HG03521 (cell line): ENCODE data around the gene PTPRG.
"Not testable (repeated sequence)": the region's sequence is repeated elsewhere in the genome, so short reads cannot be mapped to it uniquely, and the experiment has no call there.

Experiments
- ATAC-seq: cut with Tn5 transposase; IDR thresholded peaks from one replicate; pipeline ENCODE4 v1.9.1; 2021; ENCODE audit warnings: mild to moderate bottlenecking, moderate library complexity; ENCODE audit not compliant: unreplicated experiment

Gene PTPRG

DNA sequence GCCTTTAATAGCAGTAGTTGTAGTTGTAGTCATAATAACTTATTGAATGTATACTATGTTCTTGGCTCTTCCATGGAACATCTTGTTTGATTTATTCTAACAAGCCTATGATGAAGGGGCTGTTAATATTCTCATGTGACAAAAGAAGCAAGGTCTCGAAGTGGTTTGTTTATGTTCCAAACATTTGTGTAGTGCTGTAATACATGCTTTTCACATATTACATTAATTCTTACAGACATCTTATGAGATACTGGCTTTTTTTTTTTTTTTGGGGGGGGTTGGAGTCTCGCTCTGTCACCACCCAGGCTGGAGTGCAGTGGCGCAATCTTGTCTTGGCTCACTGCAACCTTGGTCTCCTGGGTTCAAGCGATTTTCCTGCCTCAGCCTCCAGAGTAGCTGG lies 252.3 kb downstream of the PTPRG start:
- ATAC-seq = no peak

- no peak for ATAC-seq
Observed at GRCh38 chr3:61814674-61815073, 253.3 kb downstream of the PTPRG start.

DNA sequence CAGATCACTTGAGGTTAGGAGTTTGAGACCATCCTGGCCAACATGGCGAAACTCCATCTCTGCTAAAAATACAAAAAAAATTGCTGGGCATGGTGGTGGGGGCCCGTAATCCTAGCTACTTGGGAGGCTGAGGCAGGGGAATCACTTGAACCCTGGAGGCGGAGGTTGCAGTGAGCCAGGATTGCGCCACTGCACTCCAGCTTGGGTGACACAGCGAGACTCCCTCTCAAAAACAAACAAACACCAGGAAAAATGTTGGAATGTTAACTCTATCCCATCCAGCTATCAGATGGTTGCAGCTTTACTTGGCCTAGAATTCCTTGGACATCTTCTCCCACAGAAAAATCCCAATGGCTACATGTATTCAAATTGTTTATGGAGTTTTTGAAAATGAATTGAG lies 254.9 kb downstream of the PTPRG start:
- ATAC-seq = not testable (repeated sequence)

GRCh38 chr3:61819861-61820260 lies 258.5 kb downstream of the PTPRG start:
- ATAC-seq = no peak

DNA sequence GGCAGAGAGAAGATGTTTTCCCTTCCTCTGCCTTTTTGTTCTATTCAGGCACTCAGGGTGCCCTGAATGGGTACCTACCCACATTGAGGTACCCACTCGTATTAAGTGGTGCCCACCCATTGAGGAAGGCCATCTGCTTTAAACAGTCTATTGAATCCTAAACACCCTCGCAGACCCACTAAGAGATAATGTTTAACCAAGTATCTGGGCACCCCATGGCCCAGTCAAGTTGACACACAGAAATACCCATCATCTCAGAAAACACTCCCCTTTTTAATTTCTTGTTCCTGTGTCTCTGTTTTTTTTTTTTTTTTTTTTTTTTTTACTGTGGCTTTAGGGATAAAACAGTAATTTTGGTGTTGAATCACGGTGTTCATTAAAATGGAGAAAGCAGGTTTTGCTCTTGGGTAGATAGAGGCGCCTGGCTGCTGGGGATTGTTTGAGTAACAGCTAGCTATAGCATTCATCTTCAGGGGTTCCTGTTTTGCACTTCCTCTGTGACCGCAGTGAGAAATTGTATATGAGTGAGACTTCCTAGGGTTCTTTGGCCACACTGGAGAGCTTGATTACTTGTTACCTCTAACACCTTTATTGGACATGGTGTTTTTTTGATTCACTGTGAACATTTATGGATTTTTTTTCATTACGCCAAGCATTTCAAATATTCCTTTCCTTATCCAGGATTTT lies 259.1 kb downstream of the PTPRG start:
- no peak for ATAC-seq

- no peak for ATAC-seq
Observed at GRCh38 chr3:61821823-61822251, 260.5 kb downstream of the PTPRG start.

- ATAC-seq = no peak
Observed at GRCh38 chr3:61822588-61822987, 261.2 kb downstream of the PTPRG start.

GRCh38 chr3:61824553-61825135 lies 263.3 kb downstream of the PTPRG start:
- ATAC-seq = no peak

DNA sequence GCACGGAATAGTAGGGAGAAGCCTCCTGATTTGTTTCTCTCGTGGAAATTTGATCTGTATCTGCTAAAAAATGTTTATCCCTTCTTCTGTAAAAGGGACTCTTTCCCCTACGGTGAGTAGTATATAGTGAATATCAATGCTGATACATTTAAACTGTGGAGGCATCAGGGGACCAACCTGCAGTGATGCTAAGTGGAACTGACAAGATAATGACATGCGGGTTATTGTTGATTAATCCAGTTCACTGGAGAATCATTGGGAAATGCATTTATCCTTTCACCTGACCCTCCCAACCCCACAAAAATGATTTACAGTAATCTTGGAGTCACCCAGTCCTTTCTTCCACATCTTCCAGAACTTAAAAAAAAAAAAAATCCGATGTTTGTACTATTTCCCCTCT lies 264.8 kb downstream of the PTPRG start:
- ATAC-seq = no peak

- ATAC-seq = no peak
Observed at GRCh38 chr3:61828184-61828874, 267.0 kb downstream of the PTPRG start.

DNA sequence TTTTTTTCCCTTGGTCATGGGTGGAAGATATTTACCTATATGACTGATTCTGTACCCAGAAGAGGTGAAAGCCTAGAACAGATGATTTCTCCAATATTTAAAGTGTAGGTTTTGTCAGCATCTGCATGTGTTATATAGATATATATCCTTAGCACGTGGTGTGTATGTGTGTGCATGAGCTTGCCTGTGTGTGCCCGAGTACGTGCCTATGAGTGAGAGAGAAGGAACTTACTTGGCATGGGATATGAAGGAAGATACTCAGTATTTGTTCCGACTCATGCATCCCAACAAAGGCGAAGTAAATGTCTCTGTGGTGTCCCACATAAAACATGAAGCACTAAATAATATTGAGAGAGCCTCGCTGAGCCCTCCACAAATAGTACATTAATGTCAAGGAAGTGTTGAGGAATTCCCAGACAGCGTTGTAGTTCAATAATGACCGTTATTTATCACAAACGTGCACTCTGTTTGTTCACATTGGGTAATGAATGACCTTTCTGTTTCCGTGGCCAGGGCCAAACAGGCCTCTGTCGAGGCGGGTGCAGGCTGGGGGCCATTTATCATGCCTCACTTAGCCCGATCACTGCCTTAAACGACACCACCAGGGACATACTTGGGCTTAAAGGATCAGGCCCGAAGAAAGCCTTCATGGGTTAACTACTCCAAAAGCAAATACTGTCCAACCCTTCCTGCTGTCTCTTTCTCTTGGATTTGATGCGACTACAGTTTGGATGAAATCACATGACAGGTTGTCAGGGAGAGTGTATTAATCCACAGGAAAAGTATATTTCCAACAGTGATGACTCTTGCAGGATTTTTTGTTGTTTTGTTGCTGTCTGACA lies 267.7 kb downstream of the PTPRG start:
- ATAC-seq = no peak

DNA sequence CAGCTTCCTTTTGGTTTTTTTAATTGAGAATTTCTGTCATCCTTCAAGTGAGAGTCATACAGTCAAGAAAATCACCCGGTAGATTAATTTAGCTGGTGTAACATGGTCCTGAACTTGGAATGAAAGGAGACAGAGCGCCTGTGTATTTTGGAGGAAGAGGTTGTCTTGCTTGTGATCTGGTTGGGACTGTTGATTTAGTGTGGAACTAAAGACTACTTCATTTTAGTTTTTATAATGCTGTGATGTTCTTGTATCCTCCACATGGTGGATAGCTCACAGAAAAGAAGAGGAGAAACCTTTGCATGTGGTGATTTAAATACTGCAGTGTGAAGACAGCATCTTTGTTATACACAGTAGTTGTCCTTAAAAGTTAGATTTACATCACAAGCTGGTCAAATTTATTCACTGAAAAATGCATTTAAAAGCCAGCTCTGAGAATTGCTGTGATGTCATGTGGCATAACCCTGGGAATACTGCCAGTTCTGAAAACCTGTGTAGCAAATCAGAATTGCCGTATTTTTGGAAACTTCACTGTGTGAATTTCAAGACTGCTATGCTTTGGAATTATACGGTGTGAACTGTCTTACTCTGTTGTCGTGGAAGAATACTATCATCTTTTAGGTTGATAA lies 268.5 kb downstream of the PTPRG start:
- no peak for ATAC-seq

DNA sequence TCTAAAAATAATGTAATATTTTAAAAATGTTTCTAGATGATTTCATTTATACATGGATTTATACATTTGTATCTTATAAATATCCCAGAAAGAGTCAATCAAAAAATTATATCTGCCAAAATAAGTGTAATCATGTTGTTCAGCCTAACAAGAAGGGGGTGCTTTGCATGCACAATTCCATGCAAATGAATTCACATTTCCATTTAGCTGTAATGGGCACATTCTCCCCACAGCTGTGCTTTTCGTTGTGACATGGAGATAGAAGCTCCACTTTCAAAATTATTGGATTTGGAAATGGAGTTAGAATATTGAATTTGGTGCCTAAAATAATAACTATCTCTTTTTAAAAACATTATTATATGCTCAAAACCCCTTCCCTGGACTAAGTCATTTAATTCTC lies 270.6 kb downstream of the PTPRG start:
- ATAC-seq = no peak

GRCh38 chr3:61832375-61833229 lies 271.2 kb downstream of the PTPRG start:
- no peak for ATAC-seq

DNA sequence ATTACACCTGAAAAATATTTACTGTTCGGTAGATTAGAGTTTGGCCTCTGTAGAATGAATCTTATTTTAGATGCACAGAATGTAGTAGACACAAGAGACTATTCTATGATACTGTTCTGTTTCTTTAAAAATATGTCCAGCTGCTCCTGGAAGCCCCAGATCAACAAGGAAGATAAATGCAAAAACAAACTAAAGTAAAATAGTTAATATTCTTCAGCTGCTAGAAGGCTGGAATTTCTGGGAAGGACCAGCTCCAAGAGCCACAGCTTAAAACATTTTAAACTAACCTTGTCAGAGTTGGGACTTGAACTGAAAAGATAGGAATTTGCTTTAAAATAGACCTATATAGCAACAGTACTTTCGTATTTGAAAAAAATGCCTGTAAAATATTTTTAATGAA lies 277.9 kb downstream of the PTPRG start:
- ATAC-seq = no peak

- ATAC-seq = no peak
Observed at GRCh38 chr3:61841111-61841845, 279.9 kb downstream of the PTPRG start.

DNA sequence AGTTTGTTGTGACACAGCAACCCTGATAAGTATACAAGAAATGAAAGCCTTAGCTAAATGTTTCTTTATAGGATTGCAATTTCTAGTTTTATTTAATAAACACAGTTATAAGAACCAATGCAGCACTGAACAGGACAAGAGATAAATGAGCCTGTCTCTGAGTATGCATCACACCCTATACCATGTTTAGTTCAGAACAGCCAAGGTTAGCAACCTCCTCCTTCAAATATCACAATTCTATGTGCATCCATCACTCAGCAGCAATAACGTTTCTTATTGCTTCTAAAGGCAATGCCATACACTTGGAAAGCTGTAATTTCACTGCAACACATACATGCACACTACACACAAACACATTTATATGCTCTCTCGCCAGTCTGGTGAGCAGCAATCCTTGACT lies 280.6 kb downstream of the PTPRG start:
- ATAC-seq = no peak

GRCh38 chr3:61844346-61844745 lies 283.0 kb downstream of the PTPRG start:
- no peak for ATAC-seq

GRCh38 chr3:61846488-61846887 lies 285.1 kb downstream of the PTPRG start:
- no peak for ATAC-seq
